ENCODE data around the gene TRAF3IP1.
"Not testable (repeated sequence)": the region's sequence is repeated elsewhere in the genome, so short reads cannot be mapped to it uniquely, and the experiment has no call there.

Gene TRAF3IP1

DNA sequence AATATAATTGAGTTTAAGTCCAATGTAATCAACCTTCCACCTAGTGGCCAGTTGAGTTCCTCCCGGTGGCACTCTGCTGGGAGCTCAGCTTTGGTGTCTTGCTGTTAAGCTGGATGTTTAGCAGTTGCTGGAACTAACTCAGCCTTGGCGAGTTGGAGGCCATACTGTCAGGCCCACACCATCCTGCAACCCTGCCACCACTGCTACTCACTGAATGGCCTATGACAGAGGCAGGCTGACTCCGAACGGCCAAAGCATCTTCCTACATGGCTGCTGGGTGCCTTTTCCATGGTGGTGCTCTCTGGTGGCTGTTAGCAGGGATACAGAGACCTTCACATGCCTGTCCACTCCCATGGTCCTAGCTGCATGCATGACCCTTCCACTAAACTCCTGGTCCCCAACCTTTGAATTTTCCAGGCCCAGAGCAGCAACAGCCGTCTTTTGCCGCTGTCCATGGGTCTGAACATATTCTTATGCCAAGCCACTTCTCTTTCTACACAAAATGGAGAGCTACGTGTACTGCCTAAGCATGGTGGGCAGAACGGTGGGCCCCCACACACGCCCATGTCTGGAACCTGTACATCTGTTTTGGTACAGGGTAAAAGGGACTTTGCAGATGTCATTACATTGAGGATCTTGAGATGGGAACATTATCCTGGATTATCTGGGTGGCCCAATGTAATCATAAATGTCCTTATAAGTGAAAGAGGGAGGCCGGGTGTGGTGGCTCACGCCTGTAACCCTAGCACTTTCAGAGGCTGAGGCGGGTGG, 15.0 kb upstream of the TRAF3IP1 start:
- no peak for DNase-seq (ENCODE audit: extremely low read depth, low read depth)
- TF ChIP-seq, protein P1, sequence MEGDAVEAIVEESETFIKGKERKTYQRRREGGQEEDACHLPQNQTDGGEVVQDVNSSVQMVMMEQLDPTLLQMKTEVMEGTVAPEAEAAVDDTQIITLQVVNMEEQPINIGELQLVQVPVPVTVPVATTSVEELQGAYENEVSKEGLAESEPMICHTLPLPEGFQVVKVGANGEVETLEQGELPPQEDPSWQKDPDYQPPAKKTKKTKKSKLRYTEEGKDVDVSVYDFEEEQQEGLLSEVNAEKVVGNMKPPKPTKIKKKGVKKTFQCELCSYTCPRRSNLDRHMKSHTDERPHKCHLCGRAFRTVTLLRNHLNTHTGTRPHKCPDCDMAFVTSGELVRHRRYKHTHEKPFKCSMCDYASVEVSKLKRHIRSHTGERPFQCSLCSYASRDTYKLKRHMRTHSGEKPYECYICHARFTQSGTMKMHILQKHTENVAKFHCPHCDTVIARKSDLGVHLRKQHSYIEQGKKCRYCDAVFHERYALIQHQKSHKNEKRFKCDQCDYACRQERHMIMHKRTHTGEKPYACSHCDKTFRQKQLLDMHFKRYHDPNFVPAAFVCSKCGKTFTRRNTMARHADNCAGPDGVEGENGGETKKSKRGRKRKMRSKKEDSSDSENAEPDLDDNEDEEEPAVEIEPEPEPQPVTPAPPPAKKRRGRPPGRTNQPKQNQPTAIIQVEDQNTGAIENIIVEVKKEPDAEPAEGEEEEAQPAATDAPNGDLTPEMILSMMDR (IDR thresholded peaks at IDR 0.05; ENCODE audit: low read depth, low read length), result no peak; the same call in 1 of the 2 replicates

DNA sequence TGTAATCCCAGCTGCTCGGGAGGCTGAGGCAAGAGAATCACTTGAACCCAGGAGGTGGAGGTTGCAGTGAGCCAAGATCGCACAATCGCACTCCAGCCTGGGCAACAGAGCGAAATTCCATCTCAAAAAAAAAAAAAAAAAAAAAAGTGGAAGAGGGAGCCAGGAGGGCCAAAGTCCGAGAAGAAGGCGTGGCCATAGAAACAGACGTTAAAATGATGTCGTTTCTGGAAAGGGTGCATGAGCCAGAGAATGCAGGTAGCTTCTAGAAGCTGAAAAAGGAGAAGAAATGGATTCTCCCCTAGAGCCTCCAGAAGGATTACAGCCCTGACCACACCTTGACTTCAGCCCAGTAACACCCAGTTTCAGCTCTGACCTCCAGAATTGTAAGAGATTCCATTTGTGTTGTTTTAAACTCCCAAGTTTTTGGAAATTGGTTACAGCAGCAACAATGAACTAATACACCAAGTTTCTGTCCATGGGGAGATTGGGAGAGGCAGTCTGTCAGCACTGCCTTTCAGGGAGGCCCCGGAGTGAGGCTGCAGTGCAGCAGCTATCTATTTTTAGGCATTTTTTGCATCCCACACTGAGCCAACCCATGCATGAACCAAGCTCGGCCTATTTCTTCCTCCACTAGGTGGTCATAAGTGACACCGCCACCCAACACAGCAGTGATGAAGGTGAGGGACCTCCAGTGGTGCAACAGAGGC, 14.2 kb upstream of the TRAF3IP1 start:
- no peak for DNase-seq (ENCODE audit: extremely low read depth, low read depth)

DNA sequence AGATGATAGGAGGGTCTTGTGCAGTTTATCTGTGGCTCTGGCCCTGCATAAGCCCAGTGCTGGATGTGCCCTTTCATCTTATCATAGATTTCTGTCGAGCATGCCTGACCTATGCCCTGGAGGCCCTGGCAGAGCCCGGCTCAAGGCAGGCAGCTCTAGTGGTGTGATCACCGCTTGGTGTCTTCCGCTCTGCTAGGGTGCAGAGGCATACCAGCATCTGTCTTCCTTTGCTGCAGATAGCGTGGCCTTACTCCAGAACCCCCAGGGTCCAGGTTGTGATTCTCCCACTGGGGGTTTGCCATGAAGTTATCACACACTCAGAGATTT, 13.7 kb upstream of the TRAF3IP1 start:
- TF ChIP-seq, protein P1 (IDR thresholded peaks at IDR 0.05; ENCODE audit: low read depth, low read length), result no peak
- no peak for DNase-seq (ENCODE audit: extremely low read depth, low read depth)

More for the DNA sequence above, 14.2 kb upstream of the TRAF3IP1 start:
- TF ChIP-seq, protein P1 (IDR thresholded peaks at IDR 0.05; ENCODE audit: low read depth, low read length), result no peak

- DNase-seq (ENCODE audit: extremely low read depth, low read depth), result no peak
- TF ChIP-seq, protein P1 (IDR thresholded peaks at IDR 0.05; ENCODE audit: low read depth, low read length), result peak; percentile 9
These were observed 12.1 kb upstream of the TRAF3IP1 start for GRCh38 chr2:238308177-238308576.

GRCh38 chr2:238310721-238311120, 9.6 kb upstream of the TRAF3IP1 start:
- DNase-seq (ENCODE audit: extremely low read depth, low read depth), result not testable (repeated sequence)

DNA sequence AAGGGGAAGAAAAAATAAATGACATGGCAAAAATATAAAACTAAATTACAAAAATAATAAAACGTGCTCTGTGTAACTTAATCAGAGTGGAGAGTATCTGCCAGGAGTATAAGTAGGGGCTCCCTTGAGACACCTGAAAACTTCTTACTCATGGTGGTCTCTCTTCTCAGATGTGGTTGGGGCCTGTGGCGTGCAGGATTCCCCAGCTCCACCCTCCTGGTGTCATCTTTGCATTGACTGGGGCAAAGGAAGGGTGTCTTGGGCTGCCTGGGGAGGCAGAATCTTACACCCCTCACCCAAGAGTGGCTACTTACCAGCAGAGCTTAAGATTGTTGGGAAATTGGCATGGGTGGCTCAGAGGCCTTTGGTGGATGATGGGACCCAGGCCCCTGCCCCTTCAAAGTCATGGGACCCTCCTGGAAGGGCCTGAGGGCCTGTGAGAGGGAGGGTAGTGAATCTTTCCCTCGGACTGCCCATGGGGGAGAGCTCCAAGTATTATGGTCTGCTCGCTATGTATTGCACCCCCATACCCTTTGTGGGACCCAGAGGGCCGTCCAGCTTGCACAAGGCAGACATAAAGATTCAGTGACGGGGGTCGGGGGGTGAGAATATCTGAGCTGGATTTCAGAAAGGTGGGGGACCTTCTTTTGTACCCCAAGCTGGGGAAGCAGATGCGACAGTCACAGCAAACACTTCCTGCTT, 6.9 kb upstream of the TRAF3IP1 start:
- DNase-seq (ENCODE audit: extremely low read depth, low read depth), result no peak
- TF ChIP-seq, protein P1 (IDR thresholded peaks at IDR 0.05; ENCODE audit: low read depth, low read length), result no peak

DNA sequence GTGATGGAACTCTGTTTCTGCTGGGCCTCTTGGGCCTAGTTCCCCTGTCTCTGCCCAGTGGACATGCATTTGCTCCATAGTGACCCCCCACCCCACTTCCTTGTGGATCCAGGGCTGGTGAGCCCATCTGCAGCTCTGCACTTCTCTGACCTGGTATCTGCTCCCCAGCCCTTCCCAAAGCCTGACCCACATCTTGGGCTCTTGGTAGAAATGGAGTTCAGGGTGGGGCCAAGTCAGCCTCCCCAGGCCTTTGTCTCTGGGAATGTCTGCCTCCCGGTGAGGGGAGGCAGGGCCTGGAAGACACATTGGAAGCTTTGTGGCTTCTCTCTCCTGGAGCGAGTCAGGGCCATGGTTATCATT, 6.3 kb upstream of the TRAF3IP1 start:
- TF ChIP-seq, protein P1 (IDR thresholded peaks at IDR 0.05; ENCODE audit: low read depth, low read length), result no peak
- DNase-seq (ENCODE audit: extremely low read depth, low read depth), result no peak

Measured in AG09319 (cell line).